Left renal cortex interstitium (tissue), 4 donors: ENCODE results near the gene TDRD3. TPM values are rescaled to one million over a fixed set of nuclear protein-coding genes. Genes with fewer than 3 reads are reported as not detected.
A peak's percentile ranks its signal among the peaks of the same experiment; 100 is the strongest.

Experiments used
- DNase-seq, 4 donors: peaks; one replicate each; pipeline ENCODE4 v3.0.0-alpha.2; 2013; ENCODE audit warnings: low read depth in 4 of 4, low spot score in 2 of 4, missing footprints in 1 of 4
- polyA plus RNA-seq, 4 donors: library from polyadenylated mRNA; unstranded; fragments of 120-200 nt; gene quantifications; one replicate each; pipeline ENCODE4 v1.2.1, GENCODE V29; 2013; ENCODE audit not compliant: insufficient read length in 4 of 4

Gene TDRD3
- polyA plus RNA-seq, 4 donors: 33.4 to 39.1 (median 35.7) TPM

DNA sequence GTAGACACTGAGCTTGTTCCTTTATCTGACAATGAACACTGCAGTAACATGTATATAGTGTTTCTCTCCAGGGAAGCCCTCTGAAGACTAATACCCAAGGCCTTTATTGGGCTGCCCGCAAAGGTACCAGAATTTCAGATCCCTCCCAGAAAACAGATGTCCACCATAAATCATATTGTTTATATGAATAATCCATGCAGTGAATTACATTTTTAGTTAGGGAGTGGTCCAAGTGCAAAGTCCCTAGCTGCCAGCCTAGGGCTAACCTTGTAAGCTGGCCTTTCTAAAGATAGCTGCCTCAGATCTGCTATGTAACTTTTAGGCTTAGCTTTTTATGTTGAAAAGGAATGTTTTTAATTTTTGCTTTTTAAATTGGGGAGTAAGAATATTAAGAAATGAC, 44.7 kb downstream of the TDRD3 start:
- DNase-seq: no peak

DNA sequence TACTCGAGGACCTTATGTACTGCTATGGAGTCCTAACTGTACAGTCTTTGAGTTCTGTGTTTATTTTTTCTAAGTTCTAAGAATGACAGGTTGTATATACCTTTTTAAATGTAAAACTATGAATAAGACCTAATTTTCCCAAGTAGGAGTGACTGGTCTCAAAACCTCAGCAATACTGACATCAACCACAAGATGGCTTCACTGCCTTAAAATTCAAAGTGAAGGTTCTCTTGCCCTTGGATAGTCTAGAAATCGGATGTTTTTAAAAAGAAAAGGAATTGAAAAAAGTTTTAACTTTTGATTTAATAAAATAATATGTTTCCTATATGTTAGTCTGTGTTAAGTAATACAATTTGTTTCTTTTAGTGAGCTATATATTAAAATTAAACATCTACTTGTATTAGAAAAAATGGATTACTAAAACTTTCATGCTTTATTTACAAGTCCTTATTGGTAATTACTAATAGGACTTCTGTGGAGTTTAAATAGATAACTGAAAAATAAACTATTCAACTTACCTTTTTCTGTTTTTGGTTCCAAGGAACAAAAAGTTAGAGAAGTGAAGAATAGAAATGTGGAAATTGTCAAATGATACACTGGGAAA, 52.0 kb downstream of the TDRD3 start:
- DNase-seq: peak in 2 of 4 donors; percentile 19 to 41

GRCh38 chr13:60453490-60453889, 56.5 kb downstream of the TDRD3 start:
- DNase-seq: no peak

DNA sequence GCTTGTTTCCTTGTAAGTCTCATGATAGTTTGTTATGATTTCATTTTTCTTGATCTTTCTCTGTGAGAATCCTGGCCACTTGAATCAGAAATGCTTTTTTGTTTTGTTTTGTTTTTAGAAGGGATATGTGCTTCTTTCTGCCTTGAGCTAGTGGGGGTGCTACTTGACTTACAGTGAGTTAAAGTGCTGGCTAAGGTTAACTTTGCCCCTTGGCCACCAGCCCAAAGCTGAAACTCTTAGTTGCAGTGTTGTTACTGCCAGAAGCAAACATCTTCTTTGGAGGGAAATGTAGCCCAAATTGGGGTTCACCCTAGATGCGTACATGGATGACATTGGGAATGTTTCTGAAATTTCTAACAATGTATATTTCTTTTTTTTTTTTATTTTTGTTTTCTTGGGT, 57.4 kb downstream of the TDRD3 start:
- no peak for DNase-seq

- no peak for DNase-seq
These were observed 66.8 kb downstream of the TDRD3 start for GRCh38 chr13:60463787-60464186.

GRCh38 chr13:60467098-60467497, 70.1 kb downstream of the TDRD3 start:
- DNase-seq: no peak

GRCh38 chr13:60479273-60479672, 82.3 kb downstream of the TDRD3 start:
- no peak for DNase-seq

- no peak for DNase-seq
These were observed 85.0 kb downstream of the TDRD3 start for GRCh38 chr13:60482012-60482411.

GRCh38 chr13:60484865-60485264, 87.8 kb downstream of the TDRD3 start:
- no peak for DNase-seq

DNA sequence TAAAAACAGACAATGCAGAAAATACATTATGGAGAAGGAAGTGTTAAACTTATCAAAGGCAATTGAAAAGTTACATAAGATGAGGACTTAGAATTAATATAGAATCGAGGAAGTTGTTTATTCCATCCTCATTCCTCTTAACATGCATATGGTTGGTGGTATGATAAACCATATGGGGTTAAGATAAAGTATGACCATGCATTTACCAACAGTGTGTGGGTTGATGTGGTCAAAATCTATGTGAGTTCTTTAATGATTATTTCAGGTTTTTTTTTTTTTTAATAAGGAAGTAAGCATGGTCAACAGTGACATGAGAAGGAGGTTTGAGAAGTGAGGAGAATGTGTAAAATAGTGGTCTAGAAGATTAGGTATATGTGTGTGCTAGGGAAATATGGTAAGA, 94.5 kb downstream of the TDRD3 start:
- DNase-seq: no peak

- no peak for DNase-seq
These were observed 95.2 kb downstream of the TDRD3 start for GRCh38 chr13:60492187-60492586.

DNA sequence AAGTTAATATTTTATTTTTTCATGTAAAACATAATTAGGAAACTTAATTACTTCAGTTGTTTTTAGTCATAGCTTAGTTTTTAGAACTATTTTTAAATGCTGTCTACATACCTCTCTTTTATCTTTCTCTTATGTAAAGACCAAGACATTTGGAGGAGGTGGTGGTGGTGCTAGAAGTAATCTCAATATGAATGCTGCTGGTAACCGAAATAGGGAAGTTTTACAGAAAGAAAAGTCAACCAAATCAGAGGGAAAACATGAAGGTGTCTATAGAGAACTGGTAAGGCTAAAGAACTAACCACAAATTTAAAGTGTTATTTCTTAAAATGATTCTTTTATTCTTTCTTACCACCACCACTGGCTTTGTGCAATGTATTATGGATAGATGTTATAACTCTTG, 97.3 kb downstream of the TDRD3 start:
- no peak for DNase-seq

- DNase-seq: no peak
These were observed 104.2 kb downstream of the TDRD3 start for GRCh38 chr13:60501236-60501635.

- no peak for DNase-seq
These were observed 112.8 kb downstream of the TDRD3 start for GRCh38 chr13:60509601-60510386.

DNA sequence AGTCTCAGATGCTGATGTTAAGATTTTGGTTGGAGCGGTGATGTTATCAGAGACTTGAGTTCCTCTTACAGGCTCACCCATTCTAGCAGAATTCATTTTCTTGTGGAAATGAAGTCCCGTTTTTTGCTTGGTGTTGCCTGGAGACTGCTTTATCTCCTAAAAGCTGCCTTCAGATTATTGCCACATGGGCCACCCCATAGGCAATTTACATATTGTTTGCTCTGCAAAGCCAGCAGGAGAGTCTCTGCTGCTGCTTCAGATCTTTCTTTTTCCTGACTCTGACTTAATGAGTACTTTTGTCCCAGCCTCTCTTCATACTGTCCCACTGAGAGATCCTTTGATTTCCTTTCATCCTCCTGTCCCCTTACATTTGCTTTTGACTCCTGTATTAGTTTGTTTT, 114.6 kb downstream of the TDRD3 start:
- no peak for DNase-seq

DNA sequence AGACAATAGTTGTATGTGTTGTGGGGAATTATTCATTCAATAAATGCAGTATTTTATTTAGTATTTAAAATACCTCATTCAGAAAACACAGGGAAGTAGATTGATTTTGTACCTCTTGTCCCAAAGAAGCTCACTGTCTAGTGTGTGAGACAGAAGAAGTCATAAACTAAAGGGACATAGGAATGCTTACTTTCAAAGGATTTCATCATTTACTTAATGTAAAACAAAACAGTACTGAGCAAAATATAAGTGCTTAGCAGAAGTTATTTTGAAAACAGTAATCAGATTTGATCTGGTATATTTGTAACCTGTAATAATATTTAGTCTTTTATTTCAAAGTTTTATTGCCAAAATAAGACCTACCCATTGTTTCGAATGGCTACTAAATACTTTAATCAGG, 117.9 kb downstream of the TDRD3 start:
- DNase-seq: no peak

- DNase-seq: no peak
These were observed 122.5 kb downstream of the TDRD3 start for GRCh38 chr13:60519496-60519895.

GRCh38 chr13:60520902-60521569, 124.0 kb downstream of the TDRD3 start:
- no peak for DNase-seq

- DNase-seq: no peak
These were observed 141.5 kb downstream of the TDRD3 start for GRCh38 chr13:60538566-60538965.

- DNase-seq: no peak
These were observed 143.3 kb downstream of the TDRD3 start for GRCh38 chr13:60540276-60540675.

- no peak for DNase-seq
These were observed 165.2 kb downstream of the TDRD3 start for GRCh38 chr13:60562096-60562780.
